GM12878 (cell line): ENCODE data around the gene OPA1. TPM values are rescaled to one million over a fixed set of nuclear protein-coding genes. Genes with fewer than 3 reads are reported as not detected.

Source experiments
- ATAC-seq: fragments of 200-7000 bp; cut with Tn5 transposase; 3 replicates; pipeline ENCODE4 v1.9.1; 2020; ENCODE audit warnings: mild to moderate bottlenecking, moderate library complexity
- BruUV-seq: library from RNA; stranded (reverse); fragments of 400-500 nt; replicated peaks from 2 replicates; lab custom pipeline; 2021; lab: Mats Ljungman, UMichigan
- CTCF ChIA-PET: fragments of 300-600 bp; sonication (Branson Sonifier 250); formaldehyde crosslinking; extraction: SDS; loops from one replicate; lab custom pipeline; 2021; ENCODE audit warnings: inconsistent platforms; lab: Yijun Ruan, JAX
- POLR2A ChIA-PET: fragments of 350-600 bp; formaldehyde crosslinking; extraction: SDS; loops from one replicate; lab custom pipeline; 2021; ENCODE audit warnings: inconsistent platforms; lab: Charles Lee
- RAD21 ChIA-PET: fragments of 300-600 bp; sonication (Branson Sonifier 250); formaldehyde crosslinking; loops from one replicate; lab custom pipeline; 2023; ENCODE audit warnings: antibody characterized with exemption; ENCODE audit not compliant: unreplicated experiment; lab: Charles Lee
- SMC1A ChIA-PET: fragments of 300-600 bp; sonication (Branson Sonifier 250); formaldehyde crosslinking; loops from one replicate; lab custom pipeline; 2023; ENCODE audit not compliant: unreplicated experiment, uncharacterized antibody; lab: Charles Lee
- DNase-seq: peaks from one replicate; pipeline ENCODE4 v3.0.0-alpha.2; 2011; ENCODE audit warnings: low read depth, low spot score
- FAIRE-seq: peaks from 3 replicates; lab custom pipeline; 2011; peaks lifted over from hg19 to GRCh38; lab: Jason Lieb, UNC
- H2AFZ ChIP-seq: 2 replicates; pipeline ENCODE4 v1.6.0; 2011; ENCODE audit warnings: low read depth, low read length, control low read depth; ENCODE audit not compliant: control insufficient read depth
- H3K27ac ChIP-seq: 2 replicates; pipeline ENCODE4 v1.5.1; 2011; ENCODE audit warnings: control low read depth; ENCODE audit not compliant: control insufficient read depth, insufficient read depth
- H3K27me3 ChIP-seq, 2 experiments: replicated peaks in 1 of 2; 2 replicates each; pipeline versions ENCODE4 v1.6.0 to v1.6.1; 2011; ENCODE audit warnings: low read length in 1 of 2; ENCODE audit not compliant: control insufficient read depth in 2 of 2, insufficient read depth in 2 of 2
- H3K36me3 ChIP-seq, 2 experiments: 2 replicates each; pipeline ENCODE4 v1.5.1; 2011; ENCODE audit warnings: low read length in 1 of 2; ENCODE audit not compliant: control insufficient read depth in 2 of 2, insufficient read depth in 2 of 2
- H3K4me1 ChIP-seq: 2 replicates; pipeline ENCODE4 v1.6.1; 2011; ENCODE audit warnings: mild to moderate bottlenecking, low read length, moderate library complexity, mixed read lengths; ENCODE audit not compliant: control insufficient read depth, insufficient read depth
- H3K4me2 ChIP-seq: 2 replicates; pipeline ENCODE4 v1.6.0; 2011; ENCODE audit warnings: control low read depth; ENCODE audit not compliant: control insufficient read depth, insufficient read depth
- H3K4me3 ChIP-seq: fragments of 200-600 bp; sonication (generic); 2 replicates; pipeline ENCODE4 v1.5.1; 2016
- H3K79me2 ChIP-seq: 2 replicates; pipeline ENCODE4 v1.6.0; 2011; ENCODE audit warnings: low read length; ENCODE audit not compliant: control insufficient read depth, insufficient read depth
- H3K9ac ChIP-seq: 2 replicates; pipeline ENCODE4 v1.8.0; 2011; ENCODE audit warnings: low read length, control low read depth, mixed read lengths; ENCODE audit not compliant: control insufficient read depth, insufficient read depth
- H3K9me3 ChIP-seq: replicated peaks from 3 replicates; pipeline ENCODE4 v1.5.1; 2011; ENCODE audit warnings: mild to moderate bottlenecking, low read length; ENCODE audit not compliant: control insufficient read depth, insufficient read depth
- H4K20me1 ChIP-seq: 2 replicates; pipeline ENCODE4 v1.6.0; 2011; ENCODE audit not compliant: control insufficient read depth, insufficient read depth
- DPF2 ChIP-seq: fragments of 450-650 bp; IDR thresholded peaks from 2 replicates; pipeline ENCODE4 v1.6.1; 2017; ENCODE audit warnings: mild to moderate bottlenecking
- ETV6 ChIP-seq, 2 experiments: fragments of 450-650 bp in 1 of 2; IDR thresholded peaks in 1 of 2; conservative IDR thresholded peaks in 1 of 2; 2 replicates each; pipeline ENCODE4 v1.6.1; 2014; ENCODE audit warnings: antibody characterized with exemption in 1 of 2, borderline replicate concordance in 1 of 2, low read depth in 1 of 2, mild to moderate bottlenecking in 1 of 2, moderate library complexity in 1 of 2
- GATAD2B ChIP-seq: fragments of 450-650 bp; conservative IDR thresholded peaks from 2 replicates; pipeline ENCODE4 v1.6.1; 2017; ENCODE audit warnings: low read depth, mild to moderate bottlenecking, moderate library complexity
- RAD21 ChIP-seq: IDR thresholded peaks from 2 replicates; pipeline ENCODE4 v1.6.1; 2011; ENCODE audit warnings: mild to moderate bottlenecking, low read depth, low read length, moderate library complexity; ENCODE audit not compliant: insufficient read depth
- RAD51 ChIP-seq: fragments of 450-650 bp; IDR thresholded peaks from 2 replicates; pipeline ENCODE4 v1.6.1; 2016; ENCODE audit warnings: moderate library complexity, mild to moderate bottlenecking, inconsistent platforms
- RELA ChIP-seq: fragments of 450-650 bp; IDR thresholded peaks from 2 replicates; pipeline ENCODE4 v1.8.0; 2014; ENCODE audit warnings: borderline replicate concordance; ENCODE audit not compliant: partially characterized antibody
- WGBS: methylation state at CpG from one replicate; pipeline ENCODE4 v1.1.6; 2016; ENCODE audit warnings: low lambda C conversion rate; ENCODE audit not compliant: insufficient replicate concordance, insufficient coverage; ENCODE audit errors: missing lambda C conversion rate; 5-methylcytosine and 5-hydroxymethylcytosine counted together
- in situ Hi-C: fragments of 300-500 bp; cut with MboI; formaldehyde crosslinking; loops from 9 replicates; pipeline ENCODE4 v1.14.3; 2018; ENCODE audit warnings: mixed read lengths
- intact Hi-C: fragments of 100-400 bp; cut with micrococcal nuclease; formaldehyde crosslinking; loops from one replicate; pipeline ENCODE4 v1.14.2; 2022; ENCODE audit not compliant: unreplicated experiment
- polyA plus RNA-seq, 11 experiments: library from polyadenylated mRNA; depleted of rRNA in 4 of 11; unstranded in 6 of 11; stranded (reverse) in 5 of 11; fragments of >200 nt; fragmentation: Nextera tagmentation in 4 of 11; fragmentation: Illumina TruSeq in 1 of 11; extraction: Ambion mirVana in 4 of 11; extraction: Trizol in 1 of 11; gene quantifications; 1 replicate in 1 of 11; 2 replicates in 10 of 11; pipeline versions ENCODE4 v1.2.1 to v1.2.3, GENCODE V29; 2011 to 2016; ENCODE audit warnings: inconsistent platforms in 2 of 11, missing spikeins in 2 of 11, low read depth in 1 of 11
- total RNA-seq, 4 experiments: library from RNA; depleted of rRNA in 3 of 4; stranded (reverse); fragments of >200 nt in 3 of 4; fragmentation: Illumina TruSeq in 1 of 4; extraction: Trizol in 1 of 4; gene quantifications; 2 replicates each; pipeline versions ENCODE4 v1.2.1 to v1.2.3, GENCODE V29; 2013 to 2021

Gene OPA1
- total and polyA plus RNA-seq, 10 of the 15 experiments (the other 5 are each of a cell fraction or from before 2014, with no cell fraction given): 14.7 to 108 (median 59.3) TPM

GRCh38 chr3:193686665-193687483 lies 93.9 kb downstream of the OPA1 start:
- TF ChIP-seq RELA (no peak), GATAD2B (no peak), DPF2 (no peak), RAD51 (no peak), RAD21 (no peak), ETV6 (conservative IDR thresholded peaks at IDR 0.05 in 1 of 2, IDR thresholded peaks at IDR 0.05 in 1 of 2; ENCODE audit: borderline replicate concordance in 1 of 2, low read depth in 1 of 2) (no peak)
- TF ChIP-seq, all 136 proteins: peak for 0
- no peak overlapping the region for H3K4me3 ChIP-seq
- H3K9me3 ChIP-seq: no peaks in the 10 kb centered on the region
- H3K4me1 ChIP-seq: no peaks in the 10 kb centered on the region
- no peak overlapping the region for H3K9ac ChIP-seq
- peak; percentile 30; the same call in 2 of the 3 replicates for ATAC-seq
- no peaks in the 10 kb centered on the region; a peak in 1 of 4 replicates for H3K36me3 ChIP-seq
- WGBS: 50% methylated on average over 4 of the region's 4 CpGs
- H3K79me2 ChIP-seq: no peaks in the 10 kb centered on the region
- POLR2A ChIA-PET: interaction anchor here (0.5 to 1.1 kb wide), 3 partner anchors 13 to 910 kb away, joined by 3 to 4 read pairs (median 3); no protein-coding TSS in a partner anchor
- no peaks in the 10 kb centered on the region for H3K27me3 ChIP-seq
- H4K20me1 ChIP-seq: no peaks in the 10 kb centered on the region
- CTCF ChIA-PET: interaction anchor here (0.6 to 1.8 kb wide), 4 partner anchors 12 to 629 kb away, joined by 3 to 6 read pairs (median 4); no protein-coding TSS in a partner anchor
- BruUV-seq: no TSS peak
- peak; percentile 81 for FAIRE-seq
- H2AFZ ChIP-seq: no peak overlapping the region
- SMC1A ChIA-PET: interaction anchor here (0.8 to 3.4 kb wide), 8 partner anchors 13 to 449 kb away, joined by 3 to 13 read pairs (median 4); partner anchors contain the start of gene HES1
- intact Hi-C loops: no loop called here
- no peak overlapping the region for H3K4me2 ChIP-seq
- H3K27ac ChIP-seq: no peak overlapping the region
- DNase-seq: no peak
- in situ Hi-C loops: no loop called here
- RAD21 ChIA-PET: interaction anchor here (1.0 to 1.6 kb wide), 3 partner anchors 13 to 55 kb away, joined by 4 to 8 read pairs (median 5); no protein-coding TSS in a partner anchor
